DMS153 (cell line): ENCODE data around the gene CLPX.
A peak's percentile ranks its signal among the peaks of the same experiment; 100 is the strongest.
"Not testable (repeated sequence)": the region's sequence is repeated elsewhere in the genome, so short reads cannot be mapped to it uniquely, and the experiment has no call there.

ENCODE experiments used
- DNase-seq: peaks from one replicate; lab custom pipeline; 2025; lab: John Stamatoyannopoulos, UW

The CLPX gene

GRCh38 chr15:65172531-65172930, 12.6 kb downstream of the CLPX start:
- DNase-seq, result no peak

GRCh38 chr15:65171428-65171827, 13.7 kb downstream of the CLPX start:
- no peak for DNase-seq

- no peak for DNase-seq
These were observed 19.3 kb downstream of the CLPX start for GRCh38 chr15:65165875-65166274.

- DNase-seq, result no peak
These were observed 21.0 kb downstream of the CLPX start for GRCh38 chr15:65164139-65164538.

GRCh38 chr15:65163041-65163440, 22.1 kb downstream of the CLPX start:
- no peak for DNase-seq

- no peak for DNase-seq
These were observed 28.4 kb downstream of the CLPX start for GRCh38 chr15:65156692-65157091.

GRCh38 chr15:65154720-65155119, 30.4 kb downstream of the CLPX start:
- no peak for DNase-seq

GRCh38 chr15:65147902-65148301, 37.2 kb downstream of the CLPX start:
- no peak for DNase-seq

GRCh38 chr15:65146438-65146837, 38.7 kb downstream of the CLPX start:
- DNase-seq, result no peak

GRCh38 chr15:65138631-65139030, 46.5 kb downstream of the CLPX start:
- DNase-seq, result not testable (repeated sequence)

- not testable (repeated sequence) for DNase-seq
These were observed 47.2 kb downstream of the CLPX start for GRCh38 chr15:65137893-65138292.

GRCh38 chr15:65137089-65137488, 48.1 kb downstream of the CLPX start:
- not testable (repeated sequence) for DNase-seq

GRCh38 chr15:65134538-65134937, 50.6 kb downstream of the CLPX start:
- no peak for DNase-seq

GRCh38 chr15:65133548-65134200, 51.5 kb downstream of the CLPX start, which contains the start of gene PDCD7:
Gene PDCD7, minus strand, starts transcription at chr15:65133808. Its CDS starts 27 bp downstream, at chr15:65133781.
- peak; percentile 31 for DNase-seq

- no peak for DNase-seq
These were observed 52.1 kb downstream of the CLPX start for GRCh38 chr15:65132878-65133547.

- DNase-seq, result no peak
These were observed 54.2 kb downstream of the CLPX start for GRCh38 chr15:65130941-65131340.

GRCh38 chr15:65115542-65115941, 69.6 kb downstream of the CLPX start:
- peak; percentile 20 for DNase-seq

- DNase-seq, result no peak
These were observed 70.1 kb downstream of the CLPX start, which contains the start of gene UBAP1L for GRCh38 chr15:65115086-65115485. Gene UBAP1L, minus strand, starts transcription at chr15:65115200. Its CDS starts 8,985 bp downstream, at chr15:65106215.

GRCh38 chr15:65110676-65111292, 74.4 kb downstream of the CLPX start:
- DNase-seq, result no peak

GRCh38 chr15:65106011-65106590, 79.0 kb downstream of the CLPX start:
- DNase-seq, result no peak

- no peak for DNase-seq
These were observed 80.1 kb downstream of the CLPX start for GRCh38 chr15:65105038-65105437.

- DNase-seq, result no peak
These were observed 82.2 kb downstream of the CLPX start for GRCh38 chr15:65102912-65103311.
